ENCODE data around the gene CTXND1. TPM values are rescaled to one million over a fixed set of nuclear protein-coding genes. Genes with fewer than 3 reads are reported as not detected.
A peak's percentile ranks its signal among the peaks of the same experiment; 100 is the strongest.

The CTXND1 gene
- total and polyA plus RNA-seq, 12 donors, result 0.11 to 8.3 (median 1.8) TPM

- intact Hi-C loops (cut with DNase I), result no loop called here
- 93 to 96% methylated on average over 10 of the region's 10 CpGs for WGBS, 2 donors
- no peak for TF ChIP-seq CTCF (IDR thresholded peaks at IDR 0.05)
- DNase-seq, result no peak
- peaks cover 0 to 70% (median 0%) of the 10 kb centered on the region in 9 donors for H3K36me3 ChIP-seq
- no peak for ATAC-seq
- no peaks in the 10 kb centered on the region for H3K9me3 ChIP-seq
- no peak overlapping the region for H3K4me3 ChIP-seq
- no peaks in the 10 kb centered on the region for H3K27me3 ChIP-seq
- H3K4me1 ChIP-seq, result peaks cover 0 to 23% (median 12%) of the 10 kb centered on the region in 9 donors
- no peak overlapping the region for H3K27ac ChIP-seq
Measured at GRCh38 chr15:80180986-80181385, 71.0 kb downstream of the CTXND1 start.

- no peak for DNase-seq
- no peaks in the 10 kb centered on the region for H3K27me3 ChIP-seq
- WGBS, 2 donors, result 74 to 80% methylated on average over 7 of the region's 7 CpGs
- no peak overlapping the region for H3K4me3 ChIP-seq
- ATAC-seq, result peak in 1 of 8 donors; percentile 10
- no peak overlapping the region for H3K27ac ChIP-seq
- no peaks in the 10 kb centered on the region for H3K9me3 ChIP-seq
- intact Hi-C loops (cut with DNase I), result no loop called here
- TF ChIP-seq CTCF (IDR thresholded peaks at IDR 0.05), result no peak
- peaks cover 0 to 23% (median 12%) of the 10 kb centered on the region in 9 donors for H3K4me1 ChIP-seq
- H3K36me3 ChIP-seq, result peaks cover 0 to 66% (median 0%) of the 10 kb centered on the region in 9 donors
Measured at GRCh38 chr15:80180468-80180867, 71.5 kb downstream of the CTXND1 start.

GRCh38 chr15:80179935-80180334 is 72.1 kb downstream of the CTXND1 start:
- H3K27me3 ChIP-seq, result no peaks in the 10 kb centered on the region
- peaks cover 0 to 23% (median 12%) of the 10 kb centered on the region in 9 donors for H3K4me1 ChIP-seq
- no peak for TF ChIP-seq CTCF (IDR thresholded peaks at IDR 0.05)
- no peak for ATAC-seq
- peaks cover 0 to 65% (median 0%) of the 10 kb centered on the region in 9 donors for H3K36me3 ChIP-seq
- DNase-seq, result no peak
- WGBS, 2 donors, result 82 to 91% methylated on average over 16 of the region's 16 CpGs
- no peak overlapping the region for H3K27ac ChIP-seq
- no peak overlapping the region for H3K4me3 ChIP-seq
- no peaks in the 10 kb centered on the region for H3K9me3 ChIP-seq
- intact Hi-C loops (cut with DNase I), result loop anchor here in 4 of 10 donors (10.0 kb wide), 3 partner anchors 185 to 795 kb away; partner anchors contain the start of gene MTHFS (in 3 of the 4)

- DNase-seq (no peak), ATAC-seq (no peak)
- no peak overlapping the region for H3K4me3 ChIP-seq
- peaks cover 0 to 26% (median 12%) of the 10 kb centered on the region in 9 donors for H3K4me1 ChIP-seq
- no peaks in the 10 kb centered on the region for H3K9me3 ChIP-seq
- no peak overlapping the region for H3K27ac ChIP-seq
- intact Hi-C loops (cut with DNase I), result loop anchor here in 4 of 10 donors (10.0 kb wide), 3 partner anchors 184 to 794 kb away; partner anchors contain the start of gene MTHFS (in 3 of the 4)
- no peak for TF ChIP-seq CTCF (IDR thresholded peaks at IDR 0.05)
- H3K27me3 ChIP-seq, result no peaks in the 10 kb centered on the region
- 87 to 89% methylated on average over 17 of the region's 17 CpGs for WGBS, 2 donors
- H3K36me3 ChIP-seq, result peaks cover 0 to 58% (median 0%) of the 10 kb centered on the region in 9 donors
Measured at GRCh38 chr15:80179025-80179759, 72.8 kb downstream of the CTXND1 start.
